Stimulated activated CD8-positive, alpha-beta memory T cell treated with anti-CD3 and anti-CD28 coated beads, Interleukin-15, amount 100 ng/mL, for 48 hours (primary cell): ENCODE results near the gene STAC3.

Experiments used
- DNase-seq, 2 donors: peaks; one replicate each; pipeline ENCODE4 v3.0.0-alpha.2; 2020; ENCODE audit warnings: low read depth in 2 of 2

The STAC3 gene

DNA sequence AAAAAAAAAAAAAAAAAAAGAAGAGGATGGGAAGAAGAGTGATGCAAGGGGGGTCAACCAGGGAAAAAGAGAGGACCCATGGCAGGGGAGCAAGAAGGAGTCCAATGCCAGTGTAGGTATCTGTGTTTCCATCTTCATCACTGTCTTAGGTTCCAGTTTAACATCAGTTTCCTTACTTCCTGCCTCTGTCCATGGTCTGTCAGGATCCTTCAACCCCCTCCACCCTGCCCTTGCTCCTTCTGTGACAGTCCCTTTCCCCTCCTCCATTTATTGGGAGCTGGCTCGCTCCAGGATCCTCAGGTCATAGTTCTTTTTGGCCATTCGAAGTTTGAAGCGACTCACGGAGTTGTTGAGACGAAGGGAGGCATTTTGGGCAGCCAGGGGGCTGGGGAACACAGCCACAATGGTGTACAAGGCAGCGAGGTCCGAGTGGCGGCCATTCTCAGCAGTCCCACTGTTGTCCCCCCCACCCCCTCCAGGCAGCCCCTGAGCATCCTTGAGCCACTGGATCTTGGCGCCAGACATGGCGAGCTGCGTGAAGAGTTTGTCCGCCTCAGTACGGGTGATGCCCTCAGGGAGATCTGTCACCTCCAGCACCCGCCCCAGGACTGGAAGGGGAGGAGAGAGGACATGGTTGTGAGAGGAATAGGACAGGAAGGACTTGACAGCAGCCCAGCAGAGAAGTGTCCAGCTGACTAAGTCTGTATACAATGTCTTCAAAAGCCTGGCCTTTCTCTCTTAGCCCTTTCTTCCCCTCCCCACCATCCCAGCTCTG lies 3.7 kb upstream of the STAC3 start:
- DNase-seq: no peak

- no peak for DNase-seq
These were observed 446 bp downstream of the STAC3 start for GRCh38 chr12:57250541-57250940.

DNA sequence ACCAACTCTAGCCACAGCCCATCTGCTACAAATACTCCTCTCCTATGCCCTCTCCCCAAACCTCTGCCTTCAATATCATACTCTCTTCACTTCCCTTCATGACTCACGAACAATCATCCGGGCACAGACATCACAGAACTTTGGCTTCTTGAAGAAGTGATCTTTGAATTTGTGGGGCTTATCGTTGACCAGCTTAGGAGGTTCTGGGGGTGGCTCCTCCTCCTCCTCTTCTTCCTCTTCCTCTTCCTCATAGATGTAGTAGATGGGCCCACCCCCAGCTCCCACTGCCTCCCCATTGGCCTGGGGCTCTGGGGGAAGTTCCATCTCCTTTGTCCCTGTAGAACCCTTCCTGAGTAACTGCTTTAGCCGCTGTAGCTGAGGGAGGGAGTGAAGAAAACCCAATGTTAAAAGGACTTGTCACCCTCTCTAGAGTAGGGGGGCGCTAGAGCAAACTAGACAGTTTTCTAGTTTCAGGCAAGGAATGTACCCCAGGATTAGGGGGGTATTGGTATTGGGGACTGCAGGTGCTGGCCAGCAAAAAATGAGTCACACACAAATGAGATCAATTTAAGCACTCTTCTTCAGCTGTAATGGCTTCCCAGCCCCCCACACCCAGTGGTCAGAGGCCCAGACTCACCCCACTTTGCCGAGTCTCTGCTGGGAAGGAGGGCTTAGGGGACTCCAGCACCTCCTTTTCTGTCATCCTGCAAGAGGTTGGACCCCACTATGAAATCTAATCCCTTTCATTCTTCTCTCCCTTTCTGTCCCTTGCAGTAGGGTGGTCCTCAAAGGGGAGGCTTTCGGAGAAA lies 1.8 kb downstream of the STAC3 start:
- no peak for DNase-seq

DNA sequence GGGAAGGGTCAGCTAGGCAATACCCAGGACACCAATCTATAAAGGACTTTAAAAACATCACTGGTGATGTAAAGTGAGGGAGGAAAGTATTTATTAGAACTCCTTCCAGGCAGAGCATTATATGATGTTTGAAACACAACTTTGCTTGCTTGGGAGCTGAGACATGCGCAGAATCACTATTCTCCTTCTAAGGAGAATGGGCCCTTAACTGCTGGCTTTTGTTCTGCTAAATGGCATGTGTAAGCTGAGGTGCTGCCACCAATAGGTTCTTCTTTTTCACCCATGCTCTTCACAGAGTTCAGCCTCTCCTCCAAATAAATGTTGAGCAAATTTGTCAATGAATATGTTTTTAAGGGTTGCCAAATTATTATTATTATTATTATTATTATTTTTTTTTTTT lies 3.9 kb downstream of the STAC3 start:
- DNase-seq: no peak

GRCh38 chr12:57244312-57244696 lies 6.7 kb downstream of the STAC3 start:
- DNase-seq: no peak

- DNase-seq: peak; percentile 64 to 68
These were observed 7.3 kb downstream of the STAC3 start for GRCh38 chr12:57243521-57244311.

- DNase-seq: no peak
These were observed 8.1 kb downstream of the STAC3 start for GRCh38 chr12:57242691-57243454.

GRCh38 chr12:57242329-57242690 lies 8.7 kb downstream of the STAC3 start:
- DNase-seq: no peak

DNA sequence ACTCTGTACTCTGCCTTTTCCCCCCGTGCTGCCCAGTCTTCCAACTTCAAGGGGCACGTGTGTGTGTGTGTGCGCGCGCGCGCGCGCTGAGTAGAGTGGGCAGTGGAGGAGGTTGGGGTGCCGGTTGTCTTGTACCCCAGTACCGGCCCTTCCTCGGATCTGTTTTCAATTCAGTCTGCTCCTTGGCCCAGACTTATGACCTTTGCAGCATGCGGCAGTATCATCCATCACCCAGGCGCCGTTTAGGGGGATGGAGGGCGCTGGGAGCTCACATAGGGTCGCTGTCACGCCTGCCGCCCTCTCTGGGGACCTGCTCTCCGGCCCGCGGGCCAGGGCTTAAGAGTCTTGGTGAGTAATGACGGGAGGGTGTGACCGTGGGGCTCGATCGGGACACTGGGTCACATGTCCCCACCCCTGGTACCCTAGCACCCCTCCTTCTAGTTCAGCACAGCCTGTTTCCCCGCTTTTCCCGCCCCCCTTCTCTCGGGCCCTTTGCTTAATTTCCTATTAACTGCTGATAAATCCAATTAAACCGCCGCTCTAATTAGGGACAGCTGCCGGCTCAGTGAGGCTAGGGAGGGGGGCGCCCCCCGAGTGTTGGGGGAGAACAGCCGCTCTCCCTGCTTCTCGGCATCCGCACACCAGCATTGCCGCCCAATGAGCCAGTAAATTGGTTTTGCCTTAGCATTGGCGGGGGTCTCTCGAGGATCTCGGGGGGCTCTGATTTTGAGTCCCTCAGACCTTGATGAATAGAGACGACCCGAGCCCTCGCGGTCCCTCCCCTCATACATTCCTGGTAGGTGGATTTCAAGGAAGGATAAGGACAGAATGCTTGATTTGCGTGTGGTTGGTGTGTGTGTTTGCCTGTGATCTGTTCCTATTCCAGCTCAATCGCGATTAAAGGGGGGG lies 9.3 kb downstream of the STAC3 start:
- no peak for DNase-seq

- DNase-seq: no peak
These were observed 10.0 kb downstream of the STAC3 start for GRCh38 chr12:57240926-57241401.

- DNase-seq: peak in 1 of 2 donors; percentile 60
These were observed 10.7 kb downstream of the STAC3 start for GRCh38 chr12:57240066-57240921.

- no peak for DNase-seq
These were observed 11.4 kb downstream of the STAC3 start for GRCh38 chr12:57239587-57240065.

- DNase-seq: peak; percentile 78 to 80
These were observed 12.0 kb downstream of the STAC3 start for GRCh38 chr12:57238854-57239554.

DNA sequence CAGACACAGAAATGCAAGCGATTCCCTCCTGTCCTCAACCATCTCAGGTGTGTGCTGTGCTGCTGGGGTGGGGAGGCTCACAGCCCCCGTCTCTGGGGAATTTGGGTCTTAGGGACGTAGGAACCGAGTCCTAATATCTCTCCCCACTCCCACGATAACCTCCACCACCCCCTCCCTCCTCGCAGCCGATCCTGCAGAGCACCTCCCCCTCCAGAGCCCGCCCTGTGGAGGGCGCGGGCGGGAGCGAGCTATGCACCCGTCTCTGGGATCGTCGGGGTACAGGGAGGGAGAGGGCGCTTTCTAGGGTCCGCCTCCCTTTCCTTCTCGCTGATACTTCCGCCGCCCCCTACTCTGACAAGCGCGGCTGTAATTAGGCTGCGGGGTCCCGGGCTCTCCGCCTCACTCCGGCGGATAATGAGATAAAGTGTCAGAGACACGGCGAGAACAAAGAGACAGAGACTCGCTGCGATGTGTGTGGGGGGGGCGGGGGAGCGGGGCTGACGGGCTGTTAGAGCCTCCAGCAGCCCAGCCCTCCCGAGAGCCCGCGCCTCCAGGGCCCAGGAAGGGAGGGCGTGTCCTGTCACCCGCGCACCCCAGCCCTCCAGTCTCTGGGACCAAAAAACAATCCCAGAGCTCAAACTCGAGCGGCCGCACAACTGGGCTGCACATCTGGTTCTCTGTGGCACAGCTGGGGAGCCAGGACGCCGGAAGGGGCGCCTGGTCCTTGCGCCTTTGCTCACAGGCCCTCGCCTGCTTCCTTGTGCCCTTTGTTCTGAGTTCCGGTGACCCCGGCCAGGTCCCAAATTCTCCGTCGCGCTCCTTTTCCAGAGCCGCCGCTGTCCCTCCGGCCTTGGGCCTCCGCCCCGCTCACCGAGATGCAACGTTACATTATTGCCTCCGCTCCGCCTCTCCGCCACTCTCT lies 12.8 kb downstream of the STAC3 start:
- DNase-seq: no peak

GRCh38 chr12:57237596-57237931 lies 13.4 kb downstream of the STAC3 start:
- DNase-seq: no peak

DNA sequence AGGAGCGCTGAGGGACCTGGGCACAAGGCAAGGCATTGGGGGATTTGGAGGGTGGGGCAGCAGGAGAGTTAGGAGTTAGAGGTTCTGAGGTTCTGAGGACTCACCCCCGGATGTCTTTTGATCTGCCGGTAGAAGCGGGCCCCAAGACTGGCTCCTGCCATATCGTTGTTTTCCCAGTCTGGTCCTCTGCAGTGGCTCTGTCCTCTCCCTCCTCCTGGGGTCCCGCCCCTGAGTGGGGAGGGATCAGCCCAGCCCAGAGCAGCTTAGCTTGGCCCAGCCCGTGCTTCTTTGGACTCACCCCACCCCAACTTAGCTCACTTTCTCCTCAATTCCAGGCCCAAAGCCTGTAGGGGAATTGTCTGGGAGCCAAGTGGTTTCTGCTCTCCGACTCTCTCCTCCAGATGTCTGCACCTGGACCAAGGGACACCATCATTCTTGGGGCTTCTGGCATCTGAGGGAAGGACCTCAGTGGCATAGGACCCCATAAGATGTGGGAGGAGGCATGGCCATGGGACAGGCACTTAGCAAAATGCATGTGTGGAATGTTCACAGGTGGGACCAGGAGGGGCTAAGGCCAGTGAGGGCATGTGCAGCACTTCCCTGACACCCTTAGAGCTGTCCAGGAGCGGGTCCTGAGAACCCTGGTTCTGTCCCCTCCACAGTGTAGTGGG lies 13.9 kb downstream of the STAC3 start:
- DNase-seq: no peak
